HEK293 (cell line): ENCODE data around the gene WDR18.

Experiments used
- HOXD13 ChIP-seq: sonication (generic); formaldehyde crosslinking; IDR thresholded peaks from 2 replicates; pipeline ENCODE4 v1.8.0; 2022; ENCODE audit warnings: missing genetic modification reagents, borderline replicate concordance
- OSR2 ChIP-seq: fragments of 450-650 bp; formaldehyde crosslinking; IDR thresholded peaks from 2 replicates; pipeline ENCODE4 v1.5.1; 2016; ENCODE audit warnings: missing biosample characterization, missing genetic modification characterization
- SCRT1 ChIP-seq: fragments of 450-650 bp; formaldehyde crosslinking; IDR thresholded peaks from 2 replicates; pipeline ENCODE4 v1.5.1; 2016; ENCODE audit warnings: missing biosample characterization, missing genetic modification characterization, borderline replicate concordance
- SP3 ChIP-seq: fragments of 450-650 bp; formaldehyde crosslinking; IDR thresholded peaks from 2 replicates; pipeline ENCODE4 v1.5.1; 2016; ENCODE audit warnings: missing biosample characterization, missing genetic modification characterization
- SP7 ChIP-seq: fragments of 450-650 bp; formaldehyde crosslinking; IDR thresholded peaks from 2 replicates; pipeline ENCODE4 v1.5.1; 2016; ENCODE audit warnings: missing biosample characterization, missing genetic modification characterization
- ZBTB7A ChIP-seq: fragments of 450-650 bp; formaldehyde crosslinking; IDR thresholded peaks from 2 replicates; pipeline ENCODE4 v1.5.1; 2016; ENCODE audit warnings: low read depth, missing biosample characterization, missing genetic modification characterization
- ZBTB8A ChIP-seq: fragments of 450-650 bp; formaldehyde crosslinking; IDR thresholded peaks from 2 replicates; pipeline ENCODE4 v1.5.1; 2016; ENCODE audit warnings: missing biosample characterization, missing genetic modification characterization
- ZEB2 ChIP-seq: fragments of 450-650 bp; formaldehyde crosslinking; IDR thresholded peaks from 2 replicates; pipeline ENCODE4 v1.5.1; 2016; ENCODE audit warnings: missing biosample characterization, missing genetic modification characterization
- ZIC2 ChIP-seq: fragments of 450-650 bp; formaldehyde crosslinking; IDR thresholded peaks from 2 replicates; pipeline ENCODE4 v1.5.1; 2016; ENCODE audit warnings: missing biosample characterization, missing genetic modification characterization
- ZNF16 ChIP-seq: fragments of 450-650 bp; formaldehyde crosslinking; IDR thresholded peaks from 2 replicates; pipeline ENCODE4 v1.5.1; 2016; ENCODE audit warnings: low read depth, missing biosample characterization, missing genetic modification characterization
- ZNF24 ChIP-seq: fragments of 450-650 bp; formaldehyde crosslinking; IDR thresholded peaks from 2 replicates; pipeline ENCODE4 v1.5.1; 2016; ENCODE audit warnings: missing biosample characterization, missing genetic modification characterization
- ZNF248 ChIP-seq: fragments of 450-650 bp; formaldehyde crosslinking; IDR thresholded peaks from 2 replicates; pipeline ENCODE4 v1.5.1; 2017; ENCODE audit warnings: missing biosample characterization, missing genetic modification characterization
- ZNF292 ChIP-seq: fragments of 450-650 bp; formaldehyde crosslinking; IDR thresholded peaks from 2 replicates; pipeline ENCODE4 v1.5.1; 2016; ENCODE audit warnings: low read depth, missing biosample characterization, missing genetic modification characterization, borderline replicate concordance
- ZNF350 ChIP-seq: fragments of 450-650 bp; formaldehyde crosslinking; IDR thresholded peaks from 2 replicates; pipeline ENCODE4 v1.5.0; 2017; ENCODE audit warnings: missing biosample characterization, mild to moderate bottlenecking, missing genetic modification characterization
- ZNF423 ChIP-seq: fragments of 450-650 bp; formaldehyde crosslinking; IDR thresholded peaks from 2 replicates; pipeline ENCODE4 v1.5.1; 2016; ENCODE audit warnings: missing biosample characterization, missing genetic modification characterization
- ZNF558 ChIP-seq: fragments of 450-650 bp; formaldehyde crosslinking; IDR thresholded peaks from 2 replicates; pipeline ENCODE4 v1.5.1; 2016; ENCODE audit warnings: missing biosample characterization, missing genetic modification characterization
- ZNF561 ChIP-seq: fragments of 450-650 bp; IDR thresholded peaks from 2 replicates; pipeline ENCODE4 v1.5.1; 2018; ENCODE audit warnings: missing biosample characterization, missing genetic modification characterization, borderline replicate concordance
- ZNF677 ChIP-seq: fragments of 450-650 bp; IDR thresholded peaks from 2 replicates; pipeline ENCODE4 v1.5.0; 2018; ENCODE audit warnings: missing biosample characterization, mild to moderate bottlenecking, missing genetic modification characterization, moderate library complexity
- ZXDB ChIP-seq: fragments of 450-650 bp; formaldehyde crosslinking; IDR thresholded peaks from 2 replicates; pipeline ENCODE4 v1.5.1; 2016; ENCODE audit warnings: missing biosample characterization, missing genetic modification characterization
- TF ChIP-seq, protein P1 (sequence below): fragments of 450-650 bp; formaldehyde crosslinking; IDR thresholded peaks from 2 replicates; pipeline ENCODE4 v1.5.1; 2016; ENCODE audit warnings: missing biosample characterization, missing genetic modification characterization, borderline replicate concordance
- TF ChIP-seq, protein P2 (sequence below): fragments of 450-650 bp; formaldehyde crosslinking; IDR thresholded peaks from 2 replicates; pipeline ENCODE4 v1.5.1; 2016; ENCODE audit warnings: missing biosample characterization, missing genetic modification characterization
- TF ChIP-seq, protein P3 (sequence below): fragments of 450-650 bp; formaldehyde crosslinking; IDR thresholded peaks from 2 replicates; pipeline ENCODE4 v1.5.1; 2016; ENCODE audit warnings: missing biosample characterization, missing genetic modification characterization
- TF ChIP-seq, protein P4 (sequence below): fragments of 450-650 bp; formaldehyde crosslinking; IDR thresholded peaks from 2 replicates; pipeline ENCODE4 v1.5.1; 2016; ENCODE audit warnings: missing biosample characterization, missing genetic modification characterization
- TF ChIP-seq, protein P5 (sequence below): sonication (generic); formaldehyde crosslinking; IDR thresholded peaks from 2 replicates; pipeline ENCODE4 v1.8.1; 2022; ENCODE audit warnings: mild to moderate bottlenecking, moderate library complexity, missing genetic modification reagents
- TF ChIP-seq, protein P6 (sequence below): fragments of 450-650 bp; formaldehyde crosslinking; IDR thresholded peaks from 2 replicates; pipeline ENCODE4 v1.5.1; 2016; ENCODE audit warnings: missing biosample characterization, missing genetic modification characterization

The WDR18 gene

DNA sequence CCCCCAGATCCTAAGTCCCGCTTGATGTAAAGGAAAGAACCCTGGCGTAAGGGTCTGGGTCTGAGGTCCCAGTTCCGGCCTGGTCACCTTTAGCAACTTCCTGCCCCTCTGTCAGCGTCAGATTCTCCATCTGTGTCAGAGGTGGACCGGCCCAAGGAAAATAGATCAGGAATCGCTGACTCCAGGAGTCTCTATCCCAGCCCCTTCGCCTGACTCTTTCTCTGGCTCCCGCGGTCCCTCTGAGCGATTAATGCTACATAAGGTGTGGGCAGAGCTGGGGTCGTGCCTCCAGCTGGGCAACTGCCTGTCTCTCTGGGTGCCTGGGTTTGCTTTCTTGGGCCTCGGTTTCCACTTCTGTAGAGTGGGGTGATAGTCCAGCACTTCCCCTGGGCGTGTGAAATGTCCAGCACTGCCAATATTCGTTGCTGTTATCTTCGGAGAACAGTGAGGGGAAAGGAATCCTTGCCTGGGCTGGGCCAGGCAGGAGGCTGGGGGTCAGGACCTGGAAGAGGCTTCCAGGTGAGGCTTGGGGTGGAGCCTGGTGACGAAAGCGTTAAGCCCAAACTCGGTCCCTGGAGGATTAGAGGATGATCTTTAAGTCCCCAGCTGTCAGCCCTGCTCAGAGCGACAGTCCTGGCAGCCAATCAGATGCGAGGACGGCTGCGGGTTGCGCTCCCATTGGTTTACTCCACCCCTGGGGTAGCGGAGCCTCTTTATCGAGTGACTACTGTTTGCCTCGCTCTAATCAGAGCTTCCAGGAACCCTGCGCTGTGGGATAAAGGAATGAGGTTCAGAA, 56.5 kb downstream of the WDR18 start (continued):
- TF ChIP-seq OSR2 (peak; percentile 96), ZNF350 (tag by site-specific recombination) (no peak), ZXDB (tag by site-specific recombination) (peak; percentile 95), ZNF558 (tag by site-specific recombination) (peak; percentile 8; the same call in 1 of the 2 replicates), ZBTB7A (tag by site-specific recombination) (peak; percentile 76; the same call in 1 of the 2 replicates), ZNF292 (tag by site-specific recombination) (0 out of 2 replicates have a peak, but pooled peaks have one; percentile 0), ZIC2 (tag by site-specific recombination) (peak; percentile 26; the same call in 1 of the 2 replicates), ZBTB8A (tag by site-specific recombination) (peak; percentile 14; the same call in 1 of the 2 replicates), ZNF248 (tag by site-specific recombination) (no peak), ZNF561 (tag by site-specific recombination) (no peak), HOXD13 (CRISPR knock-in tag) (no peak), ZEB2 (tag by site-specific recombination) (peak; percentile 96), SP3 (tag by site-specific recombination) (peak; percentile 67), SP7 (peak; percentile 74), SCRT1 (no peak), ZNF16 (tag by site-specific recombination) (no peak; the same call in 1 of the 2 replicates), ZNF677 (tag by site-specific recombination) (no peak), ZNF423 (peak; percentile 56; the same call in 1 of the 2 replicates), ZNF24 (tag by site-specific recombination) (peak; percentile 66)
- TF ChIP-seq, protein P1, sequence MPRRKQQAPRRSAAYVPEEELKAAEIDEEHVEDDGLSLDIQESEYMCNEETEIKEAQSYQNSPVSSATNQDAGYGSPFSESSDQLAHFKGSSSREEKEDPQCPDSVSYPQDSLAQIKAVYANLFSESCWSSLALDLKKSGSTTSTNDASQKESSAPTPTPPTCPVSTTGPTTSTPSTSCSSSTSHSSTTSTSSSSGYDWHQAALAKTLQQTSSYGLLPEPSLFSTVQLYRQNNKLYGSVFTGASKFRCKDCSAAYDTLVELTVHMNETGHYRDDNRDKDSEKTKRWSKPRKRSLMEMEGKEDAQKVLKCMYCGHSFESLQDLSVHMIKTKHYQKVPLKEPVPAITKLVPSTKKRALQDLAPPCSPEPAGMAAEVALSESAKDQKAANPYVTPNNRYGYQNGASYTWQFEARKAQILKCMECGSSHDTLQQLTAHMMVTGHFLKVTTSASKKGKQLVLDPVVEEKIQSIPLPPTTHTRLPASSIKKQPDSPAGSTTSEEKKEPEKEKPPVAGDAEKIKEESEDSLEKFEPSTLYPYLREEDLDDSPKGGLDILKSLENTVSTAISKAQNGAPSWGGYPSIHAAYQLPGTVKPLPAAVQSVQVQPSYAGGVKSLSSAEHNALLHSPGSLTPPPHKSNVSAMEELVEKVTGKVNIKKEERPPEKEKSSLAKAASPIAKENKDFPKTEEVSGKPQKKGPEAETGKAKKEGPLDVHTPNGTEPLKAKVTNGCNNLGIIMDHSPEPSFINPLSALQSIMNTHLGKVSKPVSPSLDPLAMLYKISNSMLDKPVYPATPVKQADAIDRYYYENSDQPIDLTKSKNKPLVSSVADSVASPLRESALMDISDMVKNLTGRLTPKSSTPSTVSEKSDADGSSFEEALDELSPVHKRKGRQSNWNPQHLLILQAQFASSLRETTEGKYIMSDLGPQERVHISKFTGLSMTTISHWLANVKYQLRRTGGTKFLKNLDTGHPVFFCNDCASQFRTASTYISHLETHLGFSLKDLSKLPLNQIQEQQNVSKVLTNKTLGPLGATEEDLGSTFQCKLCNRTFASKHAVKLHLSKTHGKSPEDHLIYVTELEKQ (tag by site-specific recombination) = 0 out of 2 replicates have a peak, but pooled peaks have one; percentile 17
- TF ChIP-seq, protein P2, sequence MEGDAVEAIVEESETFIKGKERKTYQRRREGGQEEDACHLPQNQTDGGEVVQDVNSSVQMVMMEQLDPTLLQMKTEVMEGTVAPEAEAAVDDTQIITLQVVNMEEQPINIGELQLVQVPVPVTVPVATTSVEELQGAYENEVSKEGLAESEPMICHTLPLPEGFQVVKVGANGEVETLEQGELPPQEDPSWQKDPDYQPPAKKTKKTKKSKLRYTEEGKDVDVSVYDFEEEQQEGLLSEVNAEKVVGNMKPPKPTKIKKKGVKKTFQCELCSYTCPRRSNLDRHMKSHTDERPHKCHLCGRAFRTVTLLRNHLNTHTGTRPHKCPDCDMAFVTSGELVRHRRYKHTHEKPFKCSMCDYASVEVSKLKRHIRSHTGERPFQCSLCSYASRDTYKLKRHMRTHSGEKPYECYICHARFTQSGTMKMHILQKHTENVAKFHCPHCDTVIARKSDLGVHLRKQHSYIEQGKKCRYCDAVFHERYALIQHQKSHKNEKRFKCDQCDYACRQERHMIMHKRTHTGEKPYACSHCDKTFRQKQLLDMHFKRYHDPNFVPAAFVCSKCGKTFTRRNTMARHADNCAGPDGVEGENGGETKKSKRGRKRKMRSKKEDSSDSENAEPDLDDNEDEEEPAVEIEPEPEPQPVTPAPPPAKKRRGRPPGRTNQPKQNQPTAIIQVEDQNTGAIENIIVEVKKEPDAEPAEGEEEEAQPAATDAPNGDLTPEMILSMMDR = no peak
- TF ChIP-seq, protein P3, sequence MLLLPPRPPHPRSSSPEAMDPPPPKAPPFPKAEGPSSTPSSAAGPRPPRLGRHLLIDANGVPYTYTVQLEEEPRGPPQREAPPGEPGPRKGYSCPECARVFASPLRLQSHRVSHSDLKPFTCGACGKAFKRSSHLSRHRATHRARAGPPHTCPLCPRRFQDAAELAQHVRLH (tag by site-specific recombination) = peak; percentile 73
- TF ChIP-seq, protein P4, sequence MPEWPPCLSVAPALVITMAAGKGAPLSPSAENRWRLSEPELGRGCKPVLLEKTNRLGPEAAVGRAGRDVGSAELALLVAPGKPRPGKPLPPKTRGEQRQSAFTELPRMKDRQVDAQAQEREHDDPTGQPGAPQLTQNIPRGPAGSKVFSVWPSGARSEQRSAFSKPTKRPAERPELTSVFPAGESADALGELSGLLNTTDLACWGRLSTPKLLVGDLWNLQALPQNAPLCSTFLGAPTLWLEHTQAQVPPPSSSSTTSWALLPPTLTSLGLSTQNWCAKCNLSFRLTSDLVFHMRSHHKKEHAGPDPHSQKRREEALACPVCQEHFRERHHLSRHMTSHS (tag by site-specific recombination) = no peak
- TF ChIP-seq, protein P5, sequence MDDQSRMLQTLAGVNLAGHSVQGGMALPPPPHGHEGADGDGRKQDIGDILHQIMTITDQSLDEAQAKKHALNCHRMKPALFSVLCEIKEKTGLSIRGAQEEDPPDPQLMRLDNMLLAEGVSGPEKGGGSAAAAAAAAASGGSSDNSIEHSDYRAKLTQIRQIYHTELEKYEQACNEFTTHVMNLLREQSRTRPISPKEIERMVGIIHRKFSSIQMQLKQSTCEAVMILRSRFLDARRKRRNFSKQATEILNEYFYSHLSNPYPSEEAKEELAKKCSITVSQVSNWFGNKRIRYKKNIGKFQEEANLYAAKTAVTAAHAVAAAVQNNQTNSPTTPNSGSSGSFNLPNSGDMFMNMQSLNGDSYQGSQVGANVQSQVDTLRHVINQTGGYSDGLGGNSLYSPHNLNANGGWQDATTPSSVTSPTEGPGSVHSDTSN (CRISPR knock-in tag) = peak; percentile 93; the same call in 1 of the 2 replicates
- TF ChIP-seq, protein P6, sequence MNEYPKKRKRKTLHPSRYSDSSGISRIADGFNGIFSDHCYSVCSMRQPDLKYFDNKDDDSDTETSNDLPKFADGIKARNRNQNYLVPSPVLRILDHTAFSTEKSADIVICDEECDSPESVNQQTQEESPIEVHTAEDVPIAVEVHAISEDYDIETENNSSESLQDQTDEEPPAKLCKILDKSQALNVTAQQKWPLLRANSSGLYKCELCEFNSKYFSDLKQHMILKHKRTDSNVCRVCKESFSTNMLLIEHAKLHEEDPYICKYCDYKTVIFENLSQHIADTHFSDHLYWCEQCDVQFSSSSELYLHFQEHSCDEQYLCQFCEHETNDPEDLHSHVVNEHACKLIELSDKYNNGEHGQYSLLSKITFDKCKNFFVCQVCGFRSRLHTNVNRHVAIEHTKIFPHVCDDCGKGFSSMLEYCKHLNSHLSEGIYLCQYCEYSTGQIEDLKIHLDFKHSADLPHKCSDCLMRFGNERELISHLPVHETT (tag by site-specific recombination) = peak; percentile 74
